SH-SY5Y (cell line): ENCODE results near the gene RAD51B.

Experiments used
- GATA2 ChIP-seq: IDR thresholded peaks from 2 replicates; pipeline ENCODE4 v1.6.1; 2011; ENCODE audit warnings: mild to moderate bottlenecking, low read depth, low read length
- GATA3 ChIP-seq: IDR thresholded peaks from 2 replicates; pipeline ENCODE4 v1.6.1; 2011; ENCODE audit warnings: low read depth, mild to moderate bottlenecking, low read length, moderate library complexity

DNA sequence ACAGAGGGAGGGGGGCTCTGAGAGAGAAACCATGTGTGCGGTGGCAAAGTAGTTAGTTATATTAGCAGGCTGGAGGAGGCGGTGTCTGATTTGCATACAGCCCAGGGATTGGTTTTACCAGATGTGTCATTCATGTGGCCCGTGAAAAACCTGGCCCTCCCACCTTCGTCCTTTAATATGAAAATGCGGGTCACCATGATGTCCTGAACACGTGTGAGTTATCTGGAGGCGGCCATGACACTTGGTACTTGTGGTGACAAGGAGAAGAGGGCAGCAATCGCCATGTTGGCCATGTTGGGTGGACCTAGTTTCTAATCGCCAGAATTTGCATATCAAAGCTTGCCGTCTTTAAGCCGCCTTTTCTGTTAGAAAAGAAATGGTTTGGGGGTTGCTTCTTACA, 108.8 kb downstream of the RAD51B start:
- TF ChIP-seq GATA2 = no peak
- no peak for TF ChIP-seq GATA3
